ENCODE measurements around the gene FLT3LG.

The FLT3LG gene

GRCh38 chr19:49473868-49474541 lies at the start of gene FLT3LG:
FLT3LG (plus strand) TSS chr19:49474215; CDS start chr19:49474640, 425 bp downstream.
- DNase-seq (ENCODE audit: low read depth), result peak; percentile 71

GRCh38 chr19:49425178-49425577 lies 48.8 kb upstream of the FLT3LG start, which contains the start of gene GFY:
GFY (plus strand) TSS chr19:49425388; CDS start chr19:49426431, 1,043 bp downstream.
- DNase-seq (ENCODE audit: low read depth), result no peak

GRCh38 chr19:49425922-49426592 lies 48.0 kb upstream of the FLT3LG start:
- DNase-seq (ENCODE audit: low read depth), result no peak

- no peak for DNase-seq (ENCODE audit: low read depth)
Measured at GRCh38 chr19:49427339-49427738, 46.7 kb upstream of the FLT3LG start.

GRCh38 chr19:49427855-49428546 lies 46.0 kb upstream of the FLT3LG start:
- DNase-seq (ENCODE audit: low read depth), result no peak

- DNase-seq (ENCODE audit: low read depth), result no peak
Measured at GRCh38 chr19:49428547-49429451, 45.2 kb upstream of the FLT3LG start.

- DNase-seq (ENCODE audit: low read depth), result no peak
Measured at GRCh38 chr19:49430172-49430677, 43.8 kb upstream of the FLT3LG start.

GRCh38 chr19:49430678-49431329 lies 43.2 kb upstream of the FLT3LG start:
- DNase-seq (ENCODE audit: low read depth), result no peak

- DNase-seq (ENCODE audit: low read depth), result no peak
Measured at GRCh38 chr19:49431330-49431749, 42.7 kb upstream of the FLT3LG start.

- DNase-seq (ENCODE audit: low read depth), result no peak
Measured at GRCh38 chr19:49432141-49433073, 41.6 kb upstream of the FLT3LG start.

GRCh38 chr19:49433240-49433901 lies 40.6 kb upstream of the FLT3LG start:
- no peak for DNase-seq (ENCODE audit: low read depth)

- DNase-seq (ENCODE audit: low read depth), result no peak
Measured at GRCh38 chr19:49434907-49435583, 39.0 kb upstream of the FLT3LG start.

GRCh38 chr19:49435670-49436069 lies 38.3 kb upstream of the FLT3LG start:
- no peak for DNase-seq (ENCODE audit: low read depth)

- DNase-seq (ENCODE audit: low read depth), result no peak
Measured at GRCh38 chr19:49436381-49437017, 37.5 kb upstream of the FLT3LG start.

- no peak for DNase-seq (ENCODE audit: low read depth)
Measured at GRCh38 chr19:49437231-49437630, 36.8 kb upstream of the FLT3LG start.

- no peak for DNase-seq (ENCODE audit: low read depth)
Measured at GRCh38 chr19:49438261-49438660, 35.8 kb upstream of the FLT3LG start.

GRCh38 chr19:49439836-49440235 lies 34.2 kb upstream of the FLT3LG start:
- no peak for DNase-seq (ENCODE audit: low read depth)

GRCh38 chr19:49440439-49441209 lies 33.4 kb upstream of the FLT3LG start:
- no peak for DNase-seq (ENCODE audit: low read depth)
